Measurements from ENCODE around the gene ZNF280C.

ZNF280C gene

GRCh38 chrX:130165703-130166502, 102.8 kb downstream of the ZNF280C start, which contains the start of gene AIFM1:
Gene AIFM1, minus strand, starts transcription at chrX:130165841. Its CDS starts 185 bp downstream, at chrX:130165656.
- Histone ChIP-seq H3K36me3 (ENCODE audit: control insufficient read depth in 4 of 4, insufficient read depth in 4 of 4, low read length in 3 of 4) (no peaks in the 10 kb centered on the region), H3K9me3 (ENCODE audit: control extremely low read depth in 1 of 5, control insufficient read depth in 4 of 5, insufficient read depth in 2 of 5, low read depth in 1 of 5, low read length in 4 of 5) (no peaks in the 10 kb centered on the region), H3K27ac (ENCODE audit: insufficient read depth in 1 of 2, low read depth in 1 of 2, low read length in 2 of 2, poor library complexity in 1 of 2, severe bottlenecking in 2 of 2) (peak within 1 kb of the TSS; percentile 94 to 96), H3K27me3 (replicated peaks in 2 of 5; ENCODE audit: control insufficient read depth in 4 of 5, insufficient read depth in 5 of 5, low read length in 4 of 5) (no peaks in the 10 kb centered on the region), H3K4me3 (ENCODE audit: control insufficient read depth in 1 of 7, extremely low read depth in 1 of 7, insufficient read depth in 4 of 7, low read depth in 2 of 7, low read length in 6 of 7) (peak within 1 kb of the TSS; percentile 56 to 87 (median 72)), H3K4me1 (ENCODE audit: control extremely low read depth in 1 of 4, control insufficient read depth in 4 of 4, insufficient read depth in 4 of 4, low read length in 3 of 4) (peaks cover 2 to 26% (median 13%) of the 10 kb centered on the region in 4 experiments)
- DNase-seq, result peak; percentile 93 to 96 (median 96)
- WGBS (ENCODE audit: insufficient coverage), result 31% methylated on average over 40 of the region's 50 CpGs
- POLR2A ChIA-PET, result interaction anchor here (0.6 to 1.1 kb wide), 4 partner anchors 8 to 86 kb away, joined by 3 to 4 read pairs (median 3); no protein-coding TSS in a partner anchor
- CTCF ChIA-PET, result interaction anchor here (0.6 to 1.6 kb wide), 7 partner anchors 10 to 46 kb away, joined by 3 to 4 read pairs (median 3); no protein-coding TSS in a partner anchor

- ChIA-PET CTCF (interaction anchor here (0.6 to 1.0 kb wide), 4 partner anchors 10 to 83 kb away, joined by 3 read pairs; no protein-coding TSS in a partner anchor), POLR2A (interaction anchor here (0.6 to 1.1 kb wide), 4 partner anchors 9 to 85 kb away, joined by 3 to 4 read pairs (median 3); no protein-coding TSS in a partner anchor)
- 43% methylated on average over 29 of the region's 32 CpGs for WGBS (ENCODE audit: insufficient coverage)
- no peaks in the 10 kb centered on the region for H3K27me3 ChIP-seq (replicated peaks in 2 of 5; ENCODE audit: control insufficient read depth in 4 of 5, insufficient read depth in 5 of 5, low read length in 4 of 5)
- H3K27ac ChIP-seq (ENCODE audit: insufficient read depth in 1 of 2, low read depth in 1 of 2, low read length in 2 of 2, poor library complexity in 1 of 2, severe bottlenecking in 2 of 2), result peak overlapping the region; percentile 94 to 96
- no peaks in the 10 kb centered on the region for H3K36me3 ChIP-seq (ENCODE audit: control insufficient read depth in 4 of 4, insufficient read depth in 4 of 4, low read length in 3 of 4)
- no peaks in the 10 kb centered on the region for H3K9me3 ChIP-seq (ENCODE audit: control extremely low read depth in 1 of 5, control insufficient read depth in 4 of 5, insufficient read depth in 2 of 5, low read depth in 1 of 5, low read length in 4 of 5)
- peak overlapping the region; percentile 56 to 87 (median 72) for H3K4me3 ChIP-seq (ENCODE audit: control insufficient read depth in 1 of 7, extremely low read depth in 1 of 7, insufficient read depth in 4 of 7, low read depth in 2 of 7, low read length in 6 of 7)
- peaks cover 2 to 22% (median 11%) of the 10 kb centered on the region in 4 experiments for H3K4me1 ChIP-seq (ENCODE audit: control extremely low read depth in 1 of 4, control insufficient read depth in 4 of 4, insufficient read depth in 4 of 4, low read length in 3 of 4)
- no peak for DNase-seq
Observed at GRCh38 chrX:130165181-130165702, 103.5 kb downstream of the ZNF280C start.

GRCh38 chrX:130163398-130163797, 105.3 kb downstream of the ZNF280C start:
- Histone ChIP-seq H3K27ac (ENCODE audit: insufficient read depth in 1 of 2, low read depth in 1 of 2, low read length in 2 of 2, poor library complexity in 1 of 2, severe bottlenecking in 2 of 2) (no peak overlapping the region), H3K9me3 (ENCODE audit: control extremely low read depth in 1 of 5, control insufficient read depth in 4 of 5, insufficient read depth in 2 of 5, low read depth in 1 of 5, low read length in 4 of 5) (no peaks in the 10 kb centered on the region), H3K4me3 (ENCODE audit: control insufficient read depth in 1 of 7, extremely low read depth in 1 of 7, insufficient read depth in 4 of 7, low read depth in 2 of 7, low read length in 6 of 7) (no peak overlapping the region), H3K27me3 (replicated peaks in 2 of 5; ENCODE audit: control insufficient read depth in 4 of 5, insufficient read depth in 5 of 5, low read length in 4 of 5) (no peaks in the 10 kb centered on the region), H3K36me3 (ENCODE audit: control insufficient read depth in 4 of 4, insufficient read depth in 4 of 4, low read length in 3 of 4) (no peaks in the 10 kb centered on the region), H3K4me1 (ENCODE audit: control extremely low read depth in 1 of 4, control insufficient read depth in 4 of 4, insufficient read depth in 4 of 4, low read length in 3 of 4) (peaks cover 2 to 18% (median 8%) of the 10 kb centered on the region in 4 experiments)
- no CpG with 5 or more reads among the region's 2 CpGs for WGBS (ENCODE audit: insufficient coverage)
- DNase-seq, result no peak
- ChIA-PET POLR2A (no interaction called here), CTCF (interaction anchor here (1.2 to 1.7 kb wide), 2 partner anchors 14 to 16 kb away, joined by 3 to 6 read pairs; no protein-coding TSS in a partner anchor)

- POLR2A ChIA-PET, result no interaction called here
- no peak overlapping the region for H3K27ac ChIP-seq (ENCODE audit: insufficient read depth in 1 of 2, low read depth in 1 of 2, low read length in 2 of 2, poor library complexity in 1 of 2, severe bottlenecking in 2 of 2)
- H3K4me3 ChIP-seq (ENCODE audit: control insufficient read depth in 1 of 7, extremely low read depth in 1 of 7, insufficient read depth in 4 of 7, low read depth in 2 of 7, low read length in 6 of 7), result no peak overlapping the region
- DNase-seq, result no peak
- CTCF ChIA-PET, result interaction anchor here (1.2 to 1.7 kb wide), 3 partner anchors 8 to 15 kb away, joined by 3 to 6 read pairs (median 4); no protein-coding TSS in a partner anchor
- H3K36me3 ChIP-seq (ENCODE audit: control insufficient read depth in 4 of 4, insufficient read depth in 4 of 4, low read length in 3 of 4), result no peaks in the 10 kb centered on the region
- peaks cover 2 to 18% (median 7%) of the 10 kb centered on the region in 4 experiments for H3K4me1 ChIP-seq (ENCODE audit: control extremely low read depth in 1 of 4, control insufficient read depth in 4 of 4, insufficient read depth in 4 of 4, low read length in 3 of 4)
- WGBS (ENCODE audit: insufficient coverage), result 79% methylated on average over 4 of the region's 6 CpGs
- no peaks in the 10 kb centered on the region for H3K27me3 ChIP-seq (replicated peaks in 2 of 5; ENCODE audit: control insufficient read depth in 4 of 5, insufficient read depth in 5 of 5, low read length in 4 of 5)
- no peaks in the 10 kb centered on the region for H3K9me3 ChIP-seq (ENCODE audit: control extremely low read depth in 1 of 5, control insufficient read depth in 4 of 5, insufficient read depth in 2 of 5, low read depth in 1 of 5, low read length in 4 of 5)
Observed at GRCh38 chrX:130162094-130162735, 106.5 kb downstream of the ZNF280C start.

GRCh38 chrX:130159776-130160175, 108.9 kb downstream of the ZNF280C start:
- ChIA-PET POLR2A (no interaction called here), CTCF (interaction anchor here (1.2 to 1.4 kb wide), 2 partner anchors 12 to 79 kb away, joined by 3 to 4 read pairs; no protein-coding TSS in a partner anchor)
- H3K9me3 ChIP-seq (ENCODE audit: control extremely low read depth in 1 of 5, control insufficient read depth in 4 of 5, insufficient read depth in 2 of 5, low read depth in 1 of 5, low read length in 4 of 5), result no peaks in the 10 kb centered on the region
- 60% methylated on average over 1 of the region's 4 CpGs for WGBS (ENCODE audit: insufficient coverage)
- no peak overlapping the region for H3K27ac ChIP-seq (ENCODE audit: insufficient read depth in 1 of 2, low read depth in 1 of 2, low read length in 2 of 2, poor library complexity in 1 of 2, severe bottlenecking in 2 of 2)
- no peaks in the 10 kb centered on the region for H3K36me3 ChIP-seq (ENCODE audit: control insufficient read depth in 4 of 4, insufficient read depth in 4 of 4, low read length in 3 of 4)
- H3K27me3 ChIP-seq (replicated peaks in 2 of 5; ENCODE audit: control insufficient read depth in 4 of 5, insufficient read depth in 5 of 5, low read length in 4 of 5), result no peaks in the 10 kb centered on the region
- no peak overlapping the region for H3K4me3 ChIP-seq (ENCODE audit: control insufficient read depth in 1 of 7, extremely low read depth in 1 of 7, insufficient read depth in 4 of 7, low read depth in 2 of 7, low read length in 6 of 7)
- peaks cover 0 to 7% (median 3%) of the 10 kb centered on the region in 4 experiments for H3K4me1 ChIP-seq (ENCODE audit: control extremely low read depth in 1 of 4, control insufficient read depth in 4 of 4, insufficient read depth in 4 of 4, low read length in 3 of 4)
- no peak for DNase-seq

GRCh38 chrX:130158311-130158710, 110.4 kb downstream of the ZNF280C start:
- no peak for DNase-seq
- Histone ChIP-seq H3K27ac (ENCODE audit: insufficient read depth in 1 of 2, low read depth in 1 of 2, low read length in 2 of 2, poor library complexity in 1 of 2, severe bottlenecking in 2 of 2) (no peak overlapping the region), H3K27me3 (replicated peaks in 2 of 5; ENCODE audit: control insufficient read depth in 4 of 5, insufficient read depth in 5 of 5, low read length in 4 of 5) (no peaks in the 10 kb centered on the region), H3K9me3 (ENCODE audit: control extremely low read depth in 1 of 5, control insufficient read depth in 4 of 5, insufficient read depth in 2 of 5, low read depth in 1 of 5, low read length in 4 of 5) (no peaks in the 10 kb centered on the region), H3K36me3 (ENCODE audit: control insufficient read depth in 4 of 4, insufficient read depth in 4 of 4, low read length in 3 of 4) (no peaks in the 10 kb centered on the region), H3K4me3 (ENCODE audit: control insufficient read depth in 1 of 7, extremely low read depth in 1 of 7, insufficient read depth in 4 of 7, low read depth in 2 of 7, low read length in 6 of 7) (no peak overlapping the region), H3K4me1 (ENCODE audit: control extremely low read depth in 1 of 4, control insufficient read depth in 4 of 4, insufficient read depth in 4 of 4, low read length in 3 of 4) (no peaks in the 10 kb centered on the region)
- POLR2A ChIA-PET, result no interaction called here
- CTCF ChIA-PET, result interaction anchor here (1.4 kb wide), 1 partner anchor 78 kb away, joined by 3 read pairs; no protein-coding TSS in a partner anchor
- 100% methylated on average over 1 of the region's 2 CpGs for WGBS (ENCODE audit: insufficient coverage)
